Adrenal gland (tissue), 5 donors: ENCODE data around the gene WWTR1.

Experiments
- CTCF ChIP-seq, 6 experiments: fragments of 450-650 bp in 4 of 6; fragments of 200-600 bp in 2 of 6; sonication (generic) in 1 of 6; IDR thresholded peaks; 1 replicate in 5 of 6; 2 replicates in 1 of 6; pipeline versions ENCODE4 v1.5.1 to v1.8.0; 2016 to 2021; ENCODE audit warnings: antibody characterized with exemption in 6 of 6, mild to moderate bottlenecking in 2 of 6, moderate library complexity in 1 of 6
- POLR2A ChIP-seq, 2 donors: fragments of 450-650 bp; IDR thresholded peaks; one replicate each; pipeline ENCODE4 v1.6.1; 2017; ENCODE audit warnings: antibody characterized with exemption in 2 of 2, mild to moderate bottlenecking in 2 of 2, moderate library complexity in 1 of 2
- donor health status: DM: no; HTN: no; CAD: no.

GRCh38 chr3:149470381-149470780 is 187.4 kb downstream of the WWTR1 start:
- TF ChIP-seq CTCF (IDR thresholded peaks at IDR 0.05) (no peak), POLR2A (IDR thresholded peaks at IDR 0.05) (no peak)
